ENCODE data around the gene LEPROT.
"Not testable (repeated sequence)": the region's sequence is repeated elsewhere in the genome, so short reads cannot be mapped to it uniquely, and the experiment has no call there.

Gene LEPROT, protein sequence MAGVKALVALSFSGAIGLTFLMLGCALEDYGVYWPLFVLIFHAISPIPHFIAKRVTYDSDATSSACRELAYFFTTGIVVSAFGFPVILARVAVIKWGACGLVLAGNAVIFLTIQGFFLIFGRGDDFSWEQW

GRCh38 chr1:65420590-65421350 lies at the start of gene LEPROT, which contains the start of gene LEPR:
Gene LEPROT (plus strand): TSS chr1:65420668. CDS start chr1:65420725, 57 bp downstream.
Gene LEPR (plus strand): TSS chr1:65420668. CDS start chr1:65565566, 144,898 bp downstream.
- DNase-seq, result peak in 5 of 58 donors; percentile 36 to 78 (median 55)

- DNase-seq, result no peak
Observed at GRCh38 chr1:65371544-65371943, 48.9 kb upstream of the LEPROT start.

- no peak for DNase-seq
Observed at GRCh38 chr1:65372557-65372956, 47.9 kb upstream of the LEPROT start.

DNA sequence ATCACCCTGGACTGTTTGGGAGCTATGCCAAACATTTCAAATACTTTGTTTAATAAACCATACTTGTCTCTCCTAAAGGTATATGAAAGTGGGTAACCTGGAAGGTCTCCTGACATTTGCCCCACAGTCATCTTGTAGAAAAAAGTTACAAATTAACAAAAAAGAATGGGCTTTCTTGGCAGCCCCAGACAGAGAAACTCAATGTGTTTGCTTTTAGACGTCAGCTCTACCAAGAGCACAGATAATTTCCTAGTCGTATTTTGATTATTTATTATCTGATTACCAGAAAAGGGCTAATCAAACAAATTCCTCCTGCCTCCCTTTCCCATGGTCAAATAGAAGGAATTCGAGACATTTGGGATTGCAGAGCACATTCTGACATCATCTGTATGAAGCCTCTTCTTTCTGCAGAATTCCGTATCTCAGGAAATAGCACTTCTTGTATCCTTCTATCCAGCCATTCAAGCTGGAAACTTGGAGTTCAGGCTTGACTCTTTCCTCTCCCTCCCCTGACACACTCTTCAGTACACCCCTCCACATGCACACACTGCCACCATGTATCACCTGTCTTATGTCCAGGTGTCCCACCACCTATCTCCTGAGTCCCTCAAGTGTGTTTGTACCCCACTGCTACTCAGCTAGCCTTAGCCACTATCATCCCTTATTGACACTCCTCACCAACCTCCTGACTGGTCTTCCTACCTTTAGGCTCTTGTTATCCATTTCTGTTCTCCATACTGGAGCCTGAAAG lies 42.8 kb upstream of the LEPROT start:
- DNase-seq, result no peak

DNA sequence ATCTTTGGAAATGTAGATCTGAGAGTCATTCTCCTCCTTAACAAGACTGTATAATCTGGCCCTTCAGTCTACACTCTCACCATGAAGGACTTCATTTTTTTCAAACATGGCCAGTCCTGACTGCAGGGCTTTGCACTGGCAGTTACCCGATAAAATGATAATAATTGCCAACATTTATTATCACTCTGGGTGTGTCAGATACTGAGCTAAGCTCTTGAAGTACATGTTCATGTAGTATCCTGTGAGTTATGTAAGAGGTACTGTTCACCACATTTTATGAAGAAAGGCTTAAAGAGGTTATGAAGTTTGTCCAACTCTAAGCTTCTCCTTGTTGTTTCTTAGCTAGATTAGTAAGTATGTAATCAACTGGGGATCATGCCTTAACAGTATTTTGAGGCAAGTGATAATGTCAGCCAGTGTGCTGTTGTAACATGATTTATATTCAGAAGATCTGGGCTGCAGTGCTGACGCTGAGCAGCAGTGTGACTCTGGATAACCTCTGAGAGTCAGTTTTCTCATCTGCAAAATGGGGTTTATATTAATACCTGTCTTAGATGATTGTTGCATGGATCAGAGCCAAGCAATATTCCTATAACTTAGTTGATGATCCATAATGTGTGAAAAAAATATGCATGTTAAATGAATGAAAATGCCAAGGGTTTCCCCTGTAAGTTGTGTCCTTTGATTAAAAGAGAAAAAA lies 42.1 kb upstream of the LEPROT start:
- DNase-seq, result no peak

- not testable (repeated sequence) for DNase-seq
Observed at GRCh38 chr1:65384426-65384825, 36.0 kb upstream of the LEPROT start.

GRCh38 chr1:65386439-65386838 lies 34.0 kb upstream of the LEPROT start:
- DNase-seq, result peak in 3 of 58 donors; percentile 4 to 11 (median 6)

- no peak for DNase-seq
Observed at GRCh38 chr1:65387821-65388220, 32.6 kb upstream of the LEPROT start.

- DNase-seq, result no peak
Observed at GRCh38 chr1:65388908-65389695, 31.4 kb upstream of the LEPROT start.

DNA sequence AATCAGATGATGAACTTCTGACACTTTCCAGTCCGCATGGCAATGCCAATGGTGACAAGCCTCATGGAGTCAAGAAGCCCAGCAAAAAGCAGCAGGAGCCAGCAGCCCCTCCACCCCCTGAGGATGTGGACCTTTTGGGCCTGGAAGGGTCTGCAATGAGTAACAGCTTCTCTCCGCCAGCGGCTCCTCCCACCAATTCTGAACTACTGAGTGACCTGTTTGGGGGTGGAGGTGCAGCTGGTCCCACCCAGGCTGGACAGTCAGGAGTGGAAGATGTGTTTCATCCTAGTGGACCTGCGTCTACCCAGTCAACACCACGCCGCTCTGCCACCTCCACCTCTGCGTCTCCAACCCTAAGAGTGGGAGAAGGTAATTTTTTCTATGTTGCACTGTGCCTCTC lies 28.0 kb upstream of the LEPROT start:
- no peak for DNase-seq

DNA sequence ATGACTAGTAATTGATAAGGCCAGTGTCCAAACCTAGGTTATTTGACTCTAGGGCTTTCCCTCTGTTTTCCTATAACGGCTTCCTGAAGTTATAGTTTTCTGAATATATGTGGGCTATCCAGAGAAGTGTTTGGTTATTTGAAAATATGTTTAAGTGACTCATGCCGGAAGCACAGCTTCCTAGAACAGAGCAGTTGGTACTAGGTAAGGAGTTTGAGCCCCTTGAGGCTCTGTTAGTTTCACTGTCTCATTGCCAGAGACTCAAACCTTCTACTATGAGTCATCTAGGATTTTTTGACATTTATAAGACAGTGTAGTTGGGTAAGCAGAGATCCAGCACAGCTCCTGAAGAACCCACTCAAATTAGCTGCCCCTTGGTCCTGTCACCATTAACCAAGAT lies 27.1 kb upstream of the LEPROT start:
- DNase-seq, result no peak

GRCh38 chr1:65393928-65394327 lies 26.5 kb upstream of the LEPROT start:
- DNase-seq, result no peak

- no peak for DNase-seq
Observed at GRCh38 chr1:65395887-65396612, 24.4 kb upstream of the LEPROT start.

GRCh38 chr1:65398083-65398482 lies 22.4 kb upstream of the LEPROT start:
- DNase-seq, result no peak

GRCh38 chr1:65399003-65399402 lies 21.5 kb upstream of the LEPROT start:
- no peak for DNase-seq

DNA sequence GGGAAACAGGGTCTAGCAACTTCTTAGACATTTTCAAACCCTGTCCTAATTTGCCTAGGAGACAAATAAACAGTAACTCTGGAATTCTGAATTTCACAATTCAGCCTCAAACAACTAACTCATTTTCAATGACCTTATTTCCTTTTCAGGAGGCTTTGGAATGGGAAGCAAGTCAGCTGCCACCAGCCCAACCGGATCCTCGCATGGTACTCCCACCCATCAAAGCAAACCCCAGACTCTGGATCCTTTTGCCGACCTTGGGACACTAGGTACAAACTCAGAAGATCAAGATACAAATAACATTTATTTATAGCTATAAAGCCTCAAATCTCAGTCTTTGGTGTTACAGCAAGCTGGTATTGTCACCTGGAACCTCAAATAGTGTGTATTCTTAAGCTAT lies 18.9 kb upstream of the LEPROT start:
- DNase-seq, result peak in 5 of 58 donors; percentile 3 to 39 (median 36)

DNA sequence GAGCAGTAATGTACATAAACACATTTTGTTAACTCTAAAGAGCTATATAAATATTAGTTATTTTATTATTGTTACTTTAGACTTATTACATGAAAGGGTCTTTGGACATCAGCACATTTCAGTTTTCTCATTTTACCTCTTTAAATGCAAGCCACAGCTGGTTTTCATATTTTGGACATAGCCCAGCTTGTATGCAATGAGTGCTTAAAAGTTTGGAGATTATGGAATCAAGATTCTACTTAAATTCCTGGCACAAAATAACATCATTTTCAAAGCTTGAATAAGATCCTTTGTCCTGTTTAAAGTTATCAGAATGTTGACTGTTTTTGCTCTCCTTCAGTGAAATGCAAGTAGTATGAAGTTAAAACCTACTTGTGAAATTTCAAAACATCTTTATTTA lies 15.5 kb upstream of the LEPROT start:
- no peak for DNase-seq

DNA sequence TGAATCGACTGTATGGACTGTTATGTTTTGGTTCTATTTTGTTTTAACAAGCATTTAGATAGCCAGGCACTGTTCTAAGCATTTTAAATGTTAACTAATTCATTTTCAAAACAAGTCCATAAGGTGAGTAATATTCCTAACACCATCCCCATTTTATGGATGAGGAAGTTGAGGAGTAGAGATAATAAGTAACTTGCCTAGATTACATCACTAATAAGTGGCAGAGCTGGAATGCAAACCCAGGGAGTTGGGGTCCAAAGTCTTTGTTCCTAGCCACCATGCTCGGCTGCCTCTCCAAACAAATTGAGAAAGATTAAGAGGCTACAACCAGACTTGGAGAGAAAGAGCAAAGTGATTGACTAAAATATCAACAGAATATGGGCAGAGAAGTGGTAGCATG lies 12.6 kb upstream of the LEPROT start:
- DNase-seq, result no peak

DNA sequence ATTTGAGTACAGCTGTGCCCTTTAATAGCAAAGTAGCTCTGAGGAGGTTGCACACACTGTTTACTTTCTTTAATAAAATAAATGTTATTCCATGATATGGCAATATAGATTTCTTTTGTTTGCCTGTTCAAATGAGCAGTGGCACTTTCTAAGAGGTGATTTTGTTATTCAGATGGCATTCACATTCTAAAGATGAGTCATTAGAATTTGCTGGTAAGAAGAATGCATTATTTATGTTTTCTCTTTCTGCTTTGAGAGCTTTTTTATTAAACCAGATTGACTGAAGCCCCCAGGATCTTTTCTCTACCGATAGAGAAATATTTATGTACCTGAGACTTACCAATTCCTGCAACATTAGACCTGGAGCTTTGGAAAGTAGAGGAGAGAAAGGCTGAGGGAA lies 11.2 kb upstream of the LEPROT start:
- no peak for DNase-seq

DNA sequence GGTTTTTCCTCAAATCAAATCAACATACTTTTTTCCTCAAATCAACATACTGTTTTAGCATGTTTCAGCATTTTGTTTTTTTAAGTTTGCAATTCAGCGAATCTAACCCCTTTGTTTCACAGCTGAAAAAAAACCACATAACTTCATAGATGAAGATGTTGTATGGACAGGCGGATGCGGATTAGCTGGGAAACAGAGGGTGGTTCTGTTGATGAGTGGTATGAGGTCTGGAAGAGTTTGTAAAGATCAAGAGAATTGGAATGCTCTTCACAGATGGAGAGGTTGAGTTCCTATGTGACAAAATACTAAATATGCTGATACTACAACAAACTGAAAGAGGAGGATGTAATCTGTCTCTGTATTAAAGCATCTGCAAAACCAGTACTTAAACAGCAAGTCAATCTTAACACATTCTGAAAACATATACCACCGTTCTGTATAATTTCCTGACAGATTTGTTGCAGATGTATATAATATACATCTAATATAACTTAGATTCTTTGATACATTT lies 10.6 kb upstream of the LEPROT start:
- DNase-seq, result no peak

Measured in anterior cingulate cortex (tissue), 58 donors.